ENCODE data around the gene STIM2. TPM values are rescaled to one million over a fixed set of nuclear protein-coding genes. Genes with fewer than 3 reads are reported as not detected.
A peak's percentile ranks its signal among the peaks of the same experiment; 100 is the strongest.

Gene STIM2
- total RNA-seq, 4 donors from 2014 or later: 9.6 to 12.2 (median 10.1) TPM

DNA sequence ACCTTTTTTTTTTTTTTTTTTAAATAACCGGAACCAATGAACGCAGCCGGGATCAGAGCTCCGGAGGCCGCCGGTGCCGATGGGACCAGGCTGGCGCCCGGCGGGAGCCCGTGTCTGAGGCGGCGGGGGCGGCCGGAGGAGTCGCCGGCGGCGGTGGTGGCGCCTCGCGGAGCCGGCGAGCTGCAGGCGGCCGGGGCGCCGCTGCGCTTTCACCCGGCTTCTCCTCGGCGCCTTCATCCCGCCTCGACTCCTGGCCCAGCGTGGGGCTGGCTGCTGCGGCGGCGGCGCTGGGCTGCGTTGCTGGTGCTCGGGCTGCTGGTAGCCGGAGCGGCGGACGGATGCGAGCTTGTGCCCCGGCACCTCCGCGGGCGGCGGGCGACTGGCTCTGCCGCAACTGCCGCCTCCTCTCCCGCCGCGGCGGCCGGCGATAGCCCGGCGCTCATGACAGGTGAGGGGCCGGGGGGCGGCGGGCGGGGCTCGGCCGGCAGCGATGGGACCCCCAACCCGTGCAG is 337 bp downstream of the STIM2 start:
- DNase-seq (ENCODE audit: extremely low spot score): no peak
- intact Hi-C loops (cut with DNase I): loop anchor here (5.0 kb wide), 1 partner anchor 949 kb away; the partner anchor contains the start of gene SMIM20
- TF ChIP-seq EP300 (IDR thresholded peaks at IDR 0.05): no peak
- no peak for TF ChIP-seq POLR2A (IDR thresholded peaks at IDR 0.05; ENCODE audit: low read depth)
- TF ChIP-seq, protein P1, sequence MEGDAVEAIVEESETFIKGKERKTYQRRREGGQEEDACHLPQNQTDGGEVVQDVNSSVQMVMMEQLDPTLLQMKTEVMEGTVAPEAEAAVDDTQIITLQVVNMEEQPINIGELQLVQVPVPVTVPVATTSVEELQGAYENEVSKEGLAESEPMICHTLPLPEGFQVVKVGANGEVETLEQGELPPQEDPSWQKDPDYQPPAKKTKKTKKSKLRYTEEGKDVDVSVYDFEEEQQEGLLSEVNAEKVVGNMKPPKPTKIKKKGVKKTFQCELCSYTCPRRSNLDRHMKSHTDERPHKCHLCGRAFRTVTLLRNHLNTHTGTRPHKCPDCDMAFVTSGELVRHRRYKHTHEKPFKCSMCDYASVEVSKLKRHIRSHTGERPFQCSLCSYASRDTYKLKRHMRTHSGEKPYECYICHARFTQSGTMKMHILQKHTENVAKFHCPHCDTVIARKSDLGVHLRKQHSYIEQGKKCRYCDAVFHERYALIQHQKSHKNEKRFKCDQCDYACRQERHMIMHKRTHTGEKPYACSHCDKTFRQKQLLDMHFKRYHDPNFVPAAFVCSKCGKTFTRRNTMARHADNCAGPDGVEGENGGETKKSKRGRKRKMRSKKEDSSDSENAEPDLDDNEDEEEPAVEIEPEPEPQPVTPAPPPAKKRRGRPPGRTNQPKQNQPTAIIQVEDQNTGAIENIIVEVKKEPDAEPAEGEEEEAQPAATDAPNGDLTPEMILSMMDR (IDR thresholded peaks at IDR 0.05): no peak
- TF ChIP-seq POLR2AphosphoS5 (IDR thresholded peaks at IDR 0.05): no peak
- Histone ChIP-seq H3K27ac (replicated peaks in 1 of 4) (peak overlapping the region; percentile 95 to 96 (median 96)), H3K36me3 (no peaks in the 10 kb centered on the region), H3K27me3 (no peaks in the 10 kb centered on the region), H3K4me3 (peak overlapping the region; percentile 79 to 85 (median 82)), H3K4me1 (peaks cover 32 to 58% (median 43%) of the 10 kb centered on the region in 4 donors), H3K9me3 (no peaks in the 10 kb centered on the region)
- WGBS: 0% methylated on average over 25 of the region's 70 CpGs

DNA sequence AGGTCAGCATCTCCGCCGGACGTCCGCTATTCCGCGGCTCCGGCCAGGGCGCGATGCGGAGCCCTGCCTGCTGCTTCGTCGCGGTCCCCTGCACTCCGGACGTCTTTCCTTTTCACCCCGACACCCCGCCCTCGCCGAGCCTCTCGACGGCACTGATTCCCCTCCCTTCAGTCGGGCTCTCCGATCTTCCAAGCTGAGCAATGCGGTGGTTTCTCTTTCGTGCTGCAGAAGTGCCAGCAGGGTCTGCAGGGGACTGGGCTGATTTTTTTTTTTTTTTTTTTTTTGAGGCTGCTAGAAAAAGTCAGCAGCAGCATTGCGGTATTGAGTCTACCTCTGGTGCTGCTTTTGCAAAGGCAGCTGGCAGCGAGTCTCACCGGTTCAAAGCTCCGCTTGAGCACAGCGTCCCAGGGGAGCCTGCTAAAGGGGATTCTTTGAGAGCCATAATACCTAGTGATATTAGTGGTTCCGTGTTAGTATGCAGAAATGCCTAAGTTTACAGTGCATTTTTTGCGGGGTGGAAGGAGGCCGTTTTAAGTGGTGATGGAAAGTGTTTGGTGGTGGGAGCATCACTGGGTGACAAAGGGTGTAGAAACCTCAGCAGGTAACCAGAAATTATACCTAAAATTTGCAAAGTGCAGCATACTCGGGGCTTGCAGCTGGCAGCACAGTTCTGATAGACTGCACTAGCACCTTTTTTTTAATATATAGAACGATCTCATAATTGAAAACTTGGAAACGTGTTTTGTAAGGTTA is 969 bp downstream of the STIM2 start:
- intact Hi-C loops (cut with DNase I): loop anchor here (5.0 kb wide), 1 partner anchor 949 kb away; the partner anchor contains the start of gene SMIM20
- TF ChIP-seq, protein P1 (IDR thresholded peaks at IDR 0.05): no peak
- TF ChIP-seq POLR2AphosphoS5 (IDR thresholded peaks at IDR 0.05): peak; percentile 33 to 39
- peak overlapping the region; percentile 95 to 96 (median 96) for H3K27ac ChIP-seq (replicated peaks in 1 of 4)
- under 1% methylated on average over 34 of the region's 36 CpGs for WGBS
- no peaks in the 10 kb centered on the region for H3K36me3 ChIP-seq
- DNase-seq (ENCODE audit: extremely low spot score): no peak
- peaks cover 32 to 64% (median 43%) of the 10 kb centered on the region in 4 donors for H3K4me1 ChIP-seq
- no peaks in the 10 kb centered on the region for H3K9me3 ChIP-seq
- H3K4me3 ChIP-seq: peak overlapping the region; percentile 79 to 85 (median 82)
- no peaks in the 10 kb centered on the region for H3K27me3 ChIP-seq

DNA sequence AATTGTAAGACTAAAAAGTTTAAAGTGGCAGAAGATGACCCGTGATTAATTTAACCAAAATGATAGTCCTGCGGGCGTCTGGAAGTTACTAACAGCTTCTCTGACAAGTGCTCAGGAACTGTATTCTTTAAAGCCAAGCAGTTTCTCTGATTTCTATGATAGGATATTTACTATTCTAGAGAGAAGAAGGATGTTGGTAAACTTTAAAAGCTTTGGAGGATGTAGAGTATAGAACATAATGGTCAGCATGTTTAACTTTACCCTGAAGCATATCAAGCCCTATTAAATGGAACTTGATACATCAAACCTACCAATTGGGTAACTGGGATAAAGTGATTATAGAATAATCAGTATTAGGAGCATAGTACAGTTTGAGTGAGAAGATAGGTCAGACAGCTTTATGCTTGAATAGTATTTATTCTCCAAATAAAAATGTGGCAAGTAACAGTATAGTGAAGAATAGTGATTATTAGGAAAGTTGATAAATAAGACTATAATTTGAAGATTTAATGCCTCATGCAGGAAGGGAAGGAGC is 1.8 kb downstream of the STIM2 start:
- no peak for DNase-seq (ENCODE audit: extremely low spot score)
- H3K9me3 ChIP-seq: no peaks in the 10 kb centered on the region
- TF ChIP-seq POLR2AphosphoS5 (IDR thresholded peaks at IDR 0.05) (no peak), EP300 (IDR thresholded peaks at IDR 0.05) (no peak), POLR2A (IDR thresholded peaks at IDR 0.05; ENCODE audit: low read depth) (no peak)
- TF ChIP-seq, protein P1 (IDR thresholded peaks at IDR 0.05): no peak
- peak overlapping the region; percentile 79 to 85 (median 82) for H3K4me3 ChIP-seq
- peak overlapping the region; percentile 10 to 96 (median 96) for H3K27ac ChIP-seq (replicated peaks in 1 of 4)
- 5% methylated on average over 3 of the region's 3 CpGs for WGBS
- H3K4me1 ChIP-seq: peaks cover 32 to 66% (median 41%) of the 10 kb centered on the region in 4 donors
- no peaks in the 10 kb centered on the region for H3K36me3 ChIP-seq
- intact Hi-C loops (cut with DNase I): loop anchor here (5.0 kb wide), 1 partner anchor 950 kb away; the partner anchor contains the start of gene SMIM20
- no peaks in the 10 kb centered on the region for H3K27me3 ChIP-seq

DNA sequence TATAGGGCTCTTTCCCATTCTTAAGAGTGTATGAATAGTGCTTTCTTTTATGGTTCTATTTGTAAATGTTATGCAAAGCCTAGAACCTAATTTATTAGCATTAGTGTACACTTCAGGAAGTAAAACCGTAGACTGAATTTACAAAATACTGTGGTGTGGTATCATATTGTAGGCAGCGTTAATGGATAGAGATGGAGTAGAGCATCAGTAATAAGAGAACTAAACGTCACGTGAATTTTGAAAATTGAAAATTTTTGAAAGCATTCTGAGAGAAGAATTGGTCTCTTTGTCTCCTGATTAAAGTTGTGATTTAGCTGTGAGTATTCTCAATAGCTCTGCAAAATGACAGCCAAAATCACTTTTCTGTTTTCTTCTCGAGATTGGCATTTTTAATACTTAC is 2.9 kb downstream of the STIM2 start:
- H3K4me3 ChIP-seq: no peak overlapping the region
- TF ChIP-seq EP300 (IDR thresholded peaks at IDR 0.05) (no peak), POLR2A (IDR thresholded peaks at IDR 0.05; ENCODE audit: low read depth) (no peak), POLR2AphosphoS5 (IDR thresholded peaks at IDR 0.05) (no peak)
- TF ChIP-seq, protein P1 (IDR thresholded peaks at IDR 0.05): no peak

More for the DNA sequence above, 2.9 kb downstream of the STIM2 start:
- DNase-seq (ENCODE audit: extremely low spot score): no peak
- H3K36me3 ChIP-seq: no peaks in the 10 kb centered on the region
- 76% methylated on average over 5 of the region's 5 CpGs for WGBS
- H3K27ac ChIP-seq (replicated peaks in 1 of 4): no peak overlapping the region
- no peaks in the 10 kb centered on the region for H3K27me3 ChIP-seq
- intact Hi-C loops (cut with DNase I): loop anchor here (5.0 kb wide), 1 partner anchor 951 kb away; the partner anchor contains the start of gene SMIM20
- peaks cover 24 to 66% (median 34%) of the 10 kb centered on the region in 4 donors for H3K4me1 ChIP-seq
- H3K9me3 ChIP-seq: no peaks in the 10 kb centered on the region

All from esophagus muscularis mucosa (tissue), 4 donors.